Measurements from ENCODE around the gene IKZF1. TPM values are rescaled to one million over a fixed set of nuclear protein-coding genes. Genes with fewer than 3 reads are reported as not detected.

IKZF1 gene
- total and polyA plus RNA-seq, 4 donors = 4.0 to 37.8 (median 18.5) TPM

DNA sequence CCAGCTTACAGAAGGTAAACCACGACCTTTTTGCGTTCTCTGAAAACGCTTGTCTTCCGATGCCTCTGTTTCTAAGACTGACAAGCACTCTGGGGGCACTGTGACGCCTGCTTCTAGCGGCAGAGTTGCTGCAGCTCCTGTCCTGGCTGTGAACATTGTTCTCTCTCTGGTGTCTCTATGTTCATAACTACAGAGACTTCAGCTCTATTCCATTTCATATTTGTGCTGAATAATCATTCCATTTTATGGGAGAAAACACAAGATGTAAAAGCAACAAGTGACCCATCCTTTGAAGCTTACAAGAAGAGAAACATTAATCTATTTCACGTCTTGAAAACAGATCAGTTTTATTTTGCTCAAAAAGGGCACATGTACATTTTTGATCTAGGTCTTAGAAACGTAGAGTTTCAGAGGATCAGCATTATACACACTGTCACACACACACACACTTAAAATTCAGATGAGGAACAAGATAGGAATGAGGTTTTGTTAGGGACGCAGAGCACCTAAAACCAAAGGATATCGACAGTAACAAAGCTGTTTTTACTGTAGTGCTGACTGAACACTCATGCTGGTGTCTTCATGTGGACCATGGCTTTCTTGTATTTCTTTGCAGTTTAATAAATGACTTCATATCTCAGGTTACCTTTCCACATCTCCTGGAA is 3.0 kb downstream of the IKZF1 start:
- Histone ChIP-seq H3K27ac (ENCODE audit: low read depth in 1 of 2, low read length in 1 of 2) (no peak overlapping the region), H3K27me3 (ENCODE audit: control insufficient read depth in 3 of 3, insufficient read depth in 3 of 3, low read length in 2 of 3) (peaks cover 10 to 88% (median 63%) of the 10 kb centered on the region in 3 donors), H3K4me3 (no peak overlapping the region), H3K36me3 (ENCODE audit: control insufficient read depth in 4 of 4, insufficient read depth in 4 of 4, low read length in 4 of 4) (no peaks in the 10 kb centered on the region), H3K9ac (ENCODE audit: insufficient read depth in 1 of 2, low read length in 2 of 2) (no peak overlapping the region), H3K9me3 (ENCODE audit: control insufficient read depth in 4 of 4, insufficient read depth in 3 of 4, low read length in 3 of 4) (peaks cover 0 to 2% (median 0%) of the 10 kb centered on the region in 4 donors), H3K4me1 (ENCODE audit: control insufficient read depth in 5 of 5, insufficient read depth in 5 of 5, low read length in 5 of 5) (peaks cover 0 to 3% (median 0%) of the 10 kb centered on the region in 5 donors)
- DNase-seq = no peak
- WGBS, 2 donors = 21 to 33% methylated on average over 10 of the region's 10 CpGs
- ATAC-seq (ENCODE audit: insufficient read depth, low FRiP score) = no peak
- TF ChIP-seq, protein P1, sequence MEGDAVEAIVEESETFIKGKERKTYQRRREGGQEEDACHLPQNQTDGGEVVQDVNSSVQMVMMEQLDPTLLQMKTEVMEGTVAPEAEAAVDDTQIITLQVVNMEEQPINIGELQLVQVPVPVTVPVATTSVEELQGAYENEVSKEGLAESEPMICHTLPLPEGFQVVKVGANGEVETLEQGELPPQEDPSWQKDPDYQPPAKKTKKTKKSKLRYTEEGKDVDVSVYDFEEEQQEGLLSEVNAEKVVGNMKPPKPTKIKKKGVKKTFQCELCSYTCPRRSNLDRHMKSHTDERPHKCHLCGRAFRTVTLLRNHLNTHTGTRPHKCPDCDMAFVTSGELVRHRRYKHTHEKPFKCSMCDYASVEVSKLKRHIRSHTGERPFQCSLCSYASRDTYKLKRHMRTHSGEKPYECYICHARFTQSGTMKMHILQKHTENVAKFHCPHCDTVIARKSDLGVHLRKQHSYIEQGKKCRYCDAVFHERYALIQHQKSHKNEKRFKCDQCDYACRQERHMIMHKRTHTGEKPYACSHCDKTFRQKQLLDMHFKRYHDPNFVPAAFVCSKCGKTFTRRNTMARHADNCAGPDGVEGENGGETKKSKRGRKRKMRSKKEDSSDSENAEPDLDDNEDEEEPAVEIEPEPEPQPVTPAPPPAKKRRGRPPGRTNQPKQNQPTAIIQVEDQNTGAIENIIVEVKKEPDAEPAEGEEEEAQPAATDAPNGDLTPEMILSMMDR (IDR thresholded peaks at IDR 0.05; ENCODE audit: control extremely low read depth, extremely low read depth) = no peak

DNA sequence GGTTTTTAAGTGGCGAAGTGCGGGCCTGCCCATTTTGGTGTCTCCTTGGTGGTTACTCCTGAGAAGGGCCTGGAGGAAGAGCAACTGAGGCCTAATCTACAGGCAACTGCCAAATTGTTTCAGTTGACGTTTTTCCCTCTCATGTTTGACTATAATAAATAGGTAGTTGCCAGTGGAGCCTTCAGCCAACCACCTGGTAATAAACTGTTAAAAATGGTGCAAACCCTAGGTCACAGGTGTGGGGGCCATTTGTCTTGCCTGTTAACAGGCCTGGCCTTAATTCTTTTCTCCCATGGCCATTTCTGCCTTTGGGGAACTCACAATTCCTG is 3.7 kb downstream of the IKZF1 start:
- Histone ChIP-seq H3K27ac (ENCODE audit: low read depth in 1 of 2, low read length in 1 of 2) (peak overlapping the region in 1 of 2 donors; percentile 43), H3K4me1 (ENCODE audit: control insufficient read depth in 5 of 5, insufficient read depth in 5 of 5, low read length in 5 of 5) (peaks cover 0 to 3% (median 0%) of the 10 kb centered on the region in 5 donors), H3K9ac (ENCODE audit: insufficient read depth in 1 of 2, low read length in 2 of 2) (no peak overlapping the region), H3K27me3 (ENCODE audit: control insufficient read depth in 3 of 3, insufficient read depth in 3 of 3, low read length in 2 of 3) (peaks cover 5 to 88% (median 57%) of the 10 kb centered on the region in 3 donors), H3K36me3 (ENCODE audit: control insufficient read depth in 4 of 4, insufficient read depth in 4 of 4, low read length in 4 of 4) (no peaks in the 10 kb centered on the region), H3K9me3 (ENCODE audit: control insufficient read depth in 4 of 4, insufficient read depth in 3 of 4, low read length in 3 of 4) (peaks cover 0 to 2% (median 0%) of the 10 kb centered on the region in 4 donors), H3K4me3 (no peak overlapping the region)
- 60 to 65% methylated on average over 3 of the region's 3 CpGs for WGBS, 2 donors
- TF ChIP-seq, protein P1 (IDR thresholded peaks at IDR 0.05; ENCODE audit: control extremely low read depth, extremely low read depth) = no peak
- DNase-seq = no peak
- no peak for ATAC-seq (ENCODE audit: insufficient read depth, low FRiP score)

DNA sequence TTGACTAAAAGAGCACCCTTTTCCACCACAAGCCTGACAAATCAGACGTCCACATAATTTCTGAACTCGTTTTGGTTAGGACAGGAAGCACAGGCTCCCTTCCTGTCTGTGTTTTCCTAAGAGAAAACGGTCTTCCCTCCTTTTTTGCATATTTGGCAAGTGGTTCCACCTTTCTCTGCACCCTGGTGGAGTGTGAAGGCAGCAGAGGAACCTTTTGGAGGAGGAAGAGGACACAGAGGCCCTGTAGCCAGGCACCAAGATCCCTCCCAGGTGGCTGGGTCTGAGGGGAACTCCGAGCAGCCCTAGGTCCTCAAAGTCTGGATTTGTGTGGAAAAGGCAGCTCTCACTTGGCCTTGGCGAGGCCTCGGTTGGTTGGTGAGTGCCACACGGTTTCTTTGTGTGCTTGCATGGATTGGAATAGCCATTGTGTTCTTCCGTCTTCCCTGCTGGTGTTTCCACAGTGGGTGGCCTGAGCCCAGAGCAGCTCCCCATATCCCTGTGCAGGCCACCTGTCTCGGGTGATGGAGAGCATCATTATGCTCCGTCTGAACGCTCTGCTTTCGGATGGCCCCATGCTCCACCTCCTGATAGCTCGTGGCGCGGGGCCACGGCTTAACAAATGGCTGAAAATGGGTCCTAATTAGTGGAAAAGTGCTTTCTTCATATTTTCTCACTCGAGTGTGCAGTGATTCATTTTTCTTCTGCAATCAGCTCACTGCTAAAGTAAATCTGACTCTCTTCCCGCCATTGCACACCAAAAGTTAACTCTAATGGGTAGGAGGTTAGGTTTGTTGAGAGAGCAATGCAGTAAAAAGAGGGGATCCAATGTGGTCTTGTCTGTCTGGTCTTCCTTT is 4.2 kb downstream of the IKZF1 start:
- Histone ChIP-seq H3K9me3 (ENCODE audit: control insufficient read depth in 4 of 4, insufficient read depth in 3 of 4, low read length in 3 of 4) (peaks cover 0 to 2% (median 0%) of the 10 kb centered on the region in 4 donors), H3K27ac (ENCODE audit: low read depth in 1 of 2, low read length in 1 of 2) (peak overlapping the region in 1 of 2 donors; percentile 43), H3K27me3 (ENCODE audit: control insufficient read depth in 3 of 3, insufficient read depth in 3 of 3, low read length in 2 of 3) (peaks cover 5 to 89% (median 53%) of the 10 kb centered on the region in 3 donors), H3K4me3 (no peak overlapping the region), H3K36me3 (ENCODE audit: control insufficient read depth in 4 of 4, insufficient read depth in 4 of 4, low read length in 4 of 4) (no peaks in the 10 kb centered on the region), H3K4me1 (ENCODE audit: control insufficient read depth in 5 of 5, insufficient read depth in 5 of 5, low read length in 5 of 5) (peaks cover 0 to 3% (median 0%) of the 10 kb centered on the region in 5 donors), H3K9ac (ENCODE audit: insufficient read depth in 1 of 2, low read length in 2 of 2) (no peak overlapping the region)
- ATAC-seq (ENCODE audit: insufficient read depth, low FRiP score) = no peak
- no peak for DNase-seq
- WGBS, 2 donors = 58 to 64% methylated on average over 18 of the region's 18 CpGs
- TF ChIP-seq, protein P1 (IDR thresholded peaks at IDR 0.05; ENCODE audit: control extremely low read depth, extremely low read depth) = no peak

All from lung (tissue), 12 donors.